Measurements from ENCODE around the gene GRIP1.

Gene GRIP1

DNA sequence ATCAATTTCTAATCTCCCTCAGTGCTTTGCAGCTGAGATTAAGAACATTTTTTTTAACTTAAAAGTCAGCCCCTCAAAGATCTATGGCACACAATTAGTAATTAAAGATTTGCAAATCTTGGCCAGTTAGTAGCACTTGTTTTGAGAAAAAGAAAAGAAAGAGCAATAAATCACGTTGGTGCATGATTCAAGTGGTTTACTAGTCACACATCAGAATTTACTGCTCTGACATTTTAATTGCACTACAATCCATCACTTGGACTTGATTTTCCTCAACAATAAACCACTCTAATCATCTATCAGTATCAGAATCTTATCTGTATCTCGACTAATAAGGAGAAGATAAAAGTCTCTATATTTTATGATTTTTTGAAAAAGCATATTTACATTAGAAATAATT, 222.3 kb downstream of the GRIP1 start:
- TF ChIP-seq, protein P1, sequence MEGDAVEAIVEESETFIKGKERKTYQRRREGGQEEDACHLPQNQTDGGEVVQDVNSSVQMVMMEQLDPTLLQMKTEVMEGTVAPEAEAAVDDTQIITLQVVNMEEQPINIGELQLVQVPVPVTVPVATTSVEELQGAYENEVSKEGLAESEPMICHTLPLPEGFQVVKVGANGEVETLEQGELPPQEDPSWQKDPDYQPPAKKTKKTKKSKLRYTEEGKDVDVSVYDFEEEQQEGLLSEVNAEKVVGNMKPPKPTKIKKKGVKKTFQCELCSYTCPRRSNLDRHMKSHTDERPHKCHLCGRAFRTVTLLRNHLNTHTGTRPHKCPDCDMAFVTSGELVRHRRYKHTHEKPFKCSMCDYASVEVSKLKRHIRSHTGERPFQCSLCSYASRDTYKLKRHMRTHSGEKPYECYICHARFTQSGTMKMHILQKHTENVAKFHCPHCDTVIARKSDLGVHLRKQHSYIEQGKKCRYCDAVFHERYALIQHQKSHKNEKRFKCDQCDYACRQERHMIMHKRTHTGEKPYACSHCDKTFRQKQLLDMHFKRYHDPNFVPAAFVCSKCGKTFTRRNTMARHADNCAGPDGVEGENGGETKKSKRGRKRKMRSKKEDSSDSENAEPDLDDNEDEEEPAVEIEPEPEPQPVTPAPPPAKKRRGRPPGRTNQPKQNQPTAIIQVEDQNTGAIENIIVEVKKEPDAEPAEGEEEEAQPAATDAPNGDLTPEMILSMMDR (IDR thresholded peaks at IDR 0.05; ENCODE audit: insufficient read depth, low read depth, low read length, missing control alignments) = no peak
- no peak for DNase-seq (ENCODE audit: low read depth)
- H3K4me3 ChIP-seq (ENCODE audit: low read depth, low read length) = no peak overlapping the region

GRCh38 chr12:66453844-66454243, 225.0 kb downstream of the GRIP1 start:
- no peak overlapping the region for H3K4me3 ChIP-seq (ENCODE audit: low read depth, low read length)
- TF ChIP-seq, protein P1 (IDR thresholded peaks at IDR 0.05; ENCODE audit: insufficient read depth, low read depth, low read length, missing control alignments) = no peak
- DNase-seq (ENCODE audit: low read depth) = peak; percentile 26

DNA sequence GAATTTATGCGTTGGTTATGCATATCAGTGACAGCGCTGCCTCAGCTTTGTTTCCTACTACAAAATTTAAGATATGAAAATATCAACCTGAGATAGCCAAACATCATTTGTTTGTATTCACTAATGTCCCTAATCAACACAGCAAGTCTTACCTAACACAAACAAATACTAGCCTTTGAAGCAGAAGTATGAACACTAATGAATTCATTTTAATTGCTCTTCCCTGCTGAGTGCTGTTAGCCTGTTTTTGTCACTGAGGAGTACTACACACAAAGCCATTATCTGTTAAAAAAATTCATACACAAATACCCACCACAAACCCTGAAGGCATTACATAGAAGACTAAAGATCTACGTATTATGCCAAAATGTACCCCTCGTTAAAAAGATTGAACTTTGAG, 225.8 kb downstream of the GRIP1 start:
- no peak overlapping the region for H3K4me3 ChIP-seq (ENCODE audit: low read depth, low read length)
- no peak for DNase-seq (ENCODE audit: low read depth)
- TF ChIP-seq, protein P1 (IDR thresholded peaks at IDR 0.05; ENCODE audit: insufficient read depth, low read depth, low read length, missing control alignments) = no peak

DNA sequence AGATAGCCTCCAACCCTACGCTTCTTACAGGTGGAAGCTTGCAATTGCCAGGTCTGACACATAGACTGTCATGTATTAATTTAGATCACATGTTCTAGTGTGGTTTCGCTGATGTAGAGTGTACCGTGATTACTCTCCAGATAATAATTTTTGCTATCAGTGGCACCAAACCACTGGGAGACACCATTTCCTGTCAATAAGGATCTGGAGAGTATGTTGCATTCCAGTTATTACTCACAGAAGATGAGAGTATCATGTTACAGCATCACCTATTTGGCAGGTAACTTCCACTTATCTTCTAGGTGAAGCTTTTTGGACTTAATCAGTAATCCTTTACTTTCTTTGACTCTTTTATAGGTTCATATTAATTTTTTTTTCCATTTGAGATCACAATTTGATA, 229.3 kb downstream of the GRIP1 start:
- H3K4me3 ChIP-seq (ENCODE audit: low read depth, low read length) = no peak overlapping the region
- TF ChIP-seq, protein P1 (IDR thresholded peaks at IDR 0.05; ENCODE audit: insufficient read depth, low read depth, low read length, missing control alignments) = no peak
- no peak for DNase-seq (ENCODE audit: low read depth)

GRCh38 chr12:66447643-66448042, 231.2 kb downstream of the GRIP1 start:
- DNase-seq (ENCODE audit: low read depth) = no peak
- TF ChIP-seq, protein P1 (IDR thresholded peaks at IDR 0.05; ENCODE audit: insufficient read depth, low read depth, low read length, missing control alignments) = no peak
- H3K4me3 ChIP-seq (ENCODE audit: low read depth, low read length) = no peak overlapping the region

GRCh38 chr12:66446276-66446675, 232.6 kb downstream of the GRIP1 start:
- TF ChIP-seq, protein P1 (IDR thresholded peaks at IDR 0.05; ENCODE audit: insufficient read depth, low read depth, low read length, missing control alignments) = no peak
- no peak for DNase-seq (ENCODE audit: low read depth)
- H3K4me3 ChIP-seq (ENCODE audit: low read depth, low read length) = no peak overlapping the region

DNA sequence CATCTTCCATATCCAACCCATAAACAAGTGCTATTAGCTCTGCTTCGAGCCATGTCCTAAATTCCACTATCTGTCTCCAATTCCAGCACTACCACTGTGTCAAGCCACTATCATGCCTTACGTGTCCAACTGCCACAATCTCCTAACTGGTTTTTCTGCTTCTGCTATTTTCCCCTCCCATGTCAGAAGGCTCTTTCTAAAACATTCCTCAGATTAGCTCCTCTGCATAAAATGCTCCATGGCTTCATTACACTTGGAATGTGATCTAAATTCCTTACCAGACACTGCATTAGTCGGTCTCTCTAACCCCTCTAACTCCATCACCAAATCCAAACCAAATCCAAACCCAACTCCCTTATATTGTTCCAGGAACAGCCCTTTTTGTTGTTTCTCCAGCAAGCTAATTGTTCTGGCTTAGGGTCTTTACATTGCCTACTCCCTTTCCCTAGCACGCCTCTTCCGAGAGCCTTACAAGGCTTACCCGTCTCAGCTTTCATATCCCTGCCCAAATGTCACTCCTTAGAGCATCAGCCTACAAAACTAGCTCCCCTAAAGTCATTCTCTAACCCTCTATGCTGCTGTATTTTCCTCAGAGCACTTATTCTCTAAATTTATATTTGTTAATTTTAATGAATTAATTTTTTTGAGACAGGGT, 236.8 kb downstream of the GRIP1 start:
- TF ChIP-seq, protein P1 (IDR thresholded peaks at IDR 0.05; ENCODE audit: insufficient read depth, low read depth, low read length, missing control alignments) = no peak
- H3K4me3 ChIP-seq (ENCODE audit: low read depth, low read length) = no peak overlapping the region
- no peak for DNase-seq (ENCODE audit: low read depth)
